ENCODE data around the gene MFN2.
A peak's percentile ranks its signal among the peaks of the same experiment; 100 is the strongest.
"Not testable (repeated sequence)": the region's sequence is repeated elsewhere in the genome, so short reads cannot be mapped to it uniquely, and the experiment has no call there.

Gene MFN2

DNA sequence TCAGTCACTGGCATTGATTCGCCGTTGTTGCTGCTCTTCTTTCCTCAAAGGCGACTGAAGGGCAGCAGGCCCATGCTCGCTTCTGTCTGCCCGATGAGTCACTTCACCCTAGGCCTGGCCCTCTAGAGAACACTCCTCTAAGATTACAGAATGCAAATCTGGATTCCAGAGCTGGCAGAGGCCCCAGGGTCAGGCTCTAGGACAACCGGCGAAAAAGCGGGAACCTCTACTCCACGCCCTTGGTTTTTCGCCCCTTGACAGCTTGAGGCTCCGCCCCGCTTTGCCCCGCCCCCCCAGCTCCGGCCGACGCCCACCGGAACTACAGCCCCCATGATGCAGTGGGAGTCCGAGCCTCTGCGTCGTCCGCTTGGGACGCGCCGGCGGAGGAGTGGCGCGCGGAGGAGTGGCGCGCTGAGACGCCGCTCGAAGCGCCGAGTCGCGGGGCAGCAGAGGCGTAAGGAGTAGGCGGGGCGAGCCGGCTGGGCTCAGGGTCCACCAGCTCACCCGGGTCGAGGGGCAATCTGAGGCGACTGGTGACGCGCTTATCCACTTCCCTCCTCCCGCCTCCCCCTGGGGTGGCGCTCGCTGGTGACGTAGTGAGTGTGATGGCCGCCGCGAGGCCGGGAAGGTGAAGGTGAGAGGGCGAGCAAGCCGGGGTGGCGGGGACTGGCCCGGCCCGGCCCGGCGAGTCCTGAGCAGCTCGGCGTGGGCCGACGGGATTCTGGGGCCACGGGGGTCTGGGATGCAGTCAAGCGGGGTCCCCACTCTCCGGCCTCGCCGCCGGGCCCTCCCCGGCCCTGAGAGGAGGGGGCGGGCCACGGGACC lies at the start of gene MFN2:
Gene MFN2, plus strand, starts transcription at position 594 of the 825 bp plus-strand sequence. CDS start 8,725 bp downstream, outside the sequence.
- DNase-seq (ENCODE audit: low spot score) = peak; percentile 97

DNA sequence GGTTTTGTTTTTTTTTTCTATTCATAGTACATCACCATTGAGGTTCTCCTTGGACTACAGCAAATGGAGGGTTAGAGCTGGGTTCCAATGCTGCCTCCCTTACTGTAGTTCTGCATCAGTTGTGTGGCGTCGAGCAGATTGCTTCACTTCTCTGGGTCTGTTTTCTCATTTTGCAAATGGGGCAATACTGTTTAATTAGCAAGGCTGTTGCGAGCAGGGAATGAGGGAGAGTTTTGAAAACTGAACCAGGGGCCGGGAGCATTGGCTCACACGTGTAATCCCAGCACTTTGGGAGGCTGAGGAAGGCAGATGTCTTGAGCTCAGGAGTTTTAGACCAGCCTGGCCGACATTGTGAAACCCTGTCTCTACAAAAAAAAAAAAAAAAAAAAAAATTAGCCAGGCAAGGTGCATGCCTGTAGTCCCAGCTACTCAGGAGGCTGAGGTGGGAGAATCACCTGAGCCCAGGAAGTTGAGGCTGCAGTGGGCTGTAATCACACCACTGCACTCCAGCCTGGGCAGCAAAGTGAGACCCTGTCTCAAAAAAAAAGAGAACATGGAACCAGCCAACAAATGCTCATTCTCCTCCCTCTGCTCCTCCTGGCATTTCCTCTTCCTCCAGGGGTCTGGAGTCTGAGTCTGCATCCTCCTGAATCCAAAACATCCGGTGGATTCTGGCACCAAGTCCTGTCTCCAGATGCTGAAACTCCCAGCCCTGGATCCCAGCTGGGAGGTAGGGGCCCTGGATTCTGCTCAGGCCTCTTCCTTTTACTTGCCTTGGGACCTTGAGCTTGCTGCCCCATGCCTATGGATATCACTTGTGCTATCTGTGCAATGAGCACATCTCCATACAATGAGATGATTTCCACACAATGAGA lies 49.4 kb upstream of the MFN2 start:
- peak; percentile 94 for DNase-seq (ENCODE audit: low spot score)

- DNase-seq (ENCODE audit: low spot score) = no peak
Measured at GRCh38 chr1:11931845-11932244, 48.4 kb upstream of the MFN2 start.

- peak; percentile 75 for DNase-seq (ENCODE audit: low spot score)
Measured at GRCh38 chr1:11934302-11935056, 45.8 kb upstream of the MFN2 start, which contains the start of gene PLOD1. PLOD1 (plus strand) TSS chr1:11934717; CDS start chr1:11934780, 63 bp downstream.

DNA sequence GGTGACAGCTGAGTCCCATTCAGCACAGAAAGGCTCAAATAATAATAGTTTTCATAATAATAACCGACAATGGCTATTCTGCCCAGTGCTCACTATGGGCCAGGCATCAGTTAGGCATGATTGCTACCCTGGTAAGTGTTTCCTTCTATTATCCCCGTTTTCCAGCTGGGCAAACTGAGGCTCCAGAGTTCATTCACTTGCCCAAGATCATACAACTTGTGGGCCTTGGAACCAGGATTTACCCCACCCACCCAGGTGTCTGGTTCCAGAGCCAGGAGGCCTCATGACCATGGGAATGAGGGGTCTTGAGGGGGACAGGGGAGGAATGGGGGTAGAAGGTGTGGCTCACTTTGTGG lies 45.2 kb upstream of the MFN2 start:
- DNase-seq (ENCODE audit: low spot score) = no peak

DNA sequence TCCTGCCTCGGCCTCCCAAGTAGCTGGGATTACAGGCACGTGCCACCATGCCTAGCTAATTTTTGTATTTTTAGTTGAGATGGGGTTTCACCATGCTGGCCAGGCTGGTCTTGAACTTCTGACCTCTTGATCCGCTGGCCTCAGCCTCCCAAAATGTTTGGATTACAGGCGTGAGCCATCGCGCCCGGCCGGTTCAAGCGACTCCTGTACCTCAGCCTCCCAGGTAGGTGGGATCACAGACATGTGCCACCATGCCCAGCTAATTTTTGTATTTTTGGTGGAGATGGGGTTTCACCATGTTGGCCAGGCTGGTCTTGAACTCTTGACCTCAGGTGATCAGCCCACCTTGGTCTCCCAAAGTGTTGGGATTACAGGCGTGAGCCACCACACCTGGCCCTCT lies 44.5 kb upstream of the MFN2 start:
- not testable (repeated sequence) for DNase-seq (ENCODE audit: low spot score)

- no peak for DNase-seq (ENCODE audit: low spot score)
Measured at GRCh38 chr1:11938722-11939526, 41.3 kb upstream of the MFN2 start.

GRCh38 chr1:11939794-11940193 lies 40.5 kb upstream of the MFN2 start:
- not testable (repeated sequence) for DNase-seq (ENCODE audit: low spot score)

DNA sequence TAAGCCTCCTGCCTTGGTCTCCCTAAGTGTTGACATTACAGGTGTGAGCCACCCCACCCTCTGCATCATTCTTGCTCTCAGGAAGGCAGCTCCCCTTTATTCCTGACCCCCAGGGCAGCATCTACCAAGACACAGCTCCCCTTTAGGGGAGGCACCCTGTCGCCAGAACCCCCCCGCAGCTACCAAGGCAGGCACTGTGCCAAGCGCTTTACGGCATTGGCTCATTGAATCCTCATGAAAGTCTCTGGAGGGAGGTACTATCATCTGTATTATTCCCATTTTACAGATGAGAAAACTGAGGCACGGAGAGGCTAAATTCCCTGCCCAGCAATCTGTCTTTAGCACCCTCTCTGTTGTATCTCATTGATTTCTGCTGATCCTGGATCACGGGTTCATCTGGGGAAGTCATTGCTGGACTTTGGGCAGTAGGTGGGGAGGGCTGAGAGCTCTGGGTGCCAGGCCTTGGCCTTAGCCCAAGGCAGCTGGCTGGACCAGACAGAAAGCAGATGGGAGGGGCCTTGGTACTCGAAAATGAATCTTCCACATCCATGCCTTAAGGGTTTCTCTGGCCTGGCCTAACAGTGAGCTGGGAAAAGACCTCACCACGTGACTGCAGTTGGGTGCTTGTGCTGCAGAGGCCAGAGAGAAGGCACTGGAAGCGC lies 39.9 kb upstream of the MFN2 start:
- DNase-seq (ENCODE audit: low spot score) = no peak

DNA sequence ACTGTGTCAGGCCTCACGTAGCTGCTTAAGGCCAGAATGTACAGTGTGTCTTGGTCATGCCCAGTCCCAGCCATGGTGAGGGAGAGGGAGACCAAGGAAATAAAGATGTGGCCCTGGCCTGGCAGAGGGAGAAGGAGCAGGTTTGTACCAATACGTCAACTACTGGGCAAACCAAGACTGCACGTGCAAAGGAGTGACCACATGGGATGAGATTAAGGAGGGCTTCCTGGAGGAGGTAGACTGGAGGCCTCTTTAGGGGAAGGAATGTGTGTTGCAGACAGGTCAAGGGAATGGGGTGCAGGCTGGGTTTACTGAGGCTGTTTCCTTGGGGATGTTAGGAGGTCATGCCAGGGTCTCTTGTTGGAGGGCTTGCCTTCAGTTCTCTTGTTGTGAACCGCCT lies 38.0 kb upstream of the MFN2 start:
- DNase-seq (ENCODE audit: low spot score) = no peak

DNA sequence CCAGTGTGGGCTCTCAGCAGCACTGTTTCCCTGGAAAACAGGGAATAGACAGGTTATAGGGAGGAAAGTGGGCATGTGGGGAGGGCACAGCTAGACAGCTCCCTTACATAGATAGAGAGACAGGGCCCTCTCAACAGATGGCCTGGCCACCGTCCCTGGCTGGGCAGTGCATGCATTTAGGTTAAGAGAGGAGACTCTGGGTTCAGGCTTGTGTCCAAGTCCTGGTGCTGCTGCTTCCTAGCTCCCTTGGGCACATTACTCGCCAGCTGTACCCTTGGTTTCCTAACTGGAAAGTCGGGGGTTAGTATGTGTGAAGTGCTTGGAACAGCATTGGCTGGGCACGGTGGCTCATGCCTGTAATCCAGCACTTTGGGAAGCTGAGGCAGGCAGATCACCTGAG lies 36.6 kb upstream of the MFN2 start:
- DNase-seq (ENCODE audit: low spot score) = no peak

DNA sequence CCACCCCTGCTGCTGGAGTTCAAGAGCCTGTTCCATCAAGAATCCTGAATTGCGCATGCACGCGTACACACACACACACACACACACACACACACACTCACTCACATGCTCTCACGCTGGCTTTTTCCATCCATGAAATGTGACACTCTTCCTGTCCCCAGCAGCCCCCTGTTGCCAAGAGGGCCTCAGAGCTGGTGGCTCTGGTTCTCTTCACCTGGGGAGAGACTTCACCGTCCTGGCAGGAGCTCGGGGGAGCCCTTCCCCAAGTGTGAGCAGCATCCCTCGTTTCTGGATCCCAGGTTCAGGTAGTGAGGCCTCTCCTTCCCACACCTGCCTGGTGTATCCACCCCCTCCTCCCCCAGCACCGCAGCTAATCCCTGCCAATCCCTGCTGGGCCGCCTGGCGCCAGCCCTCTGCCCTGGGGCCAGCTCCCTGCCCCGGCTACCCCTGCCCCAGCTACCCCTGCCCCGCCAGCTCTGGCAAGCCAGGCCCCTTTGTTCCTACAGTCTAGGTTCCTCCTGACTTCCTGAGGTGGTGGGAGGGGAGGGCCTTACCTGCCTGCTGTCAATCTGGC lies 35.8 kb upstream of the MFN2 start:
- DNase-seq (ENCODE audit: low spot score) = no peak

DNA sequence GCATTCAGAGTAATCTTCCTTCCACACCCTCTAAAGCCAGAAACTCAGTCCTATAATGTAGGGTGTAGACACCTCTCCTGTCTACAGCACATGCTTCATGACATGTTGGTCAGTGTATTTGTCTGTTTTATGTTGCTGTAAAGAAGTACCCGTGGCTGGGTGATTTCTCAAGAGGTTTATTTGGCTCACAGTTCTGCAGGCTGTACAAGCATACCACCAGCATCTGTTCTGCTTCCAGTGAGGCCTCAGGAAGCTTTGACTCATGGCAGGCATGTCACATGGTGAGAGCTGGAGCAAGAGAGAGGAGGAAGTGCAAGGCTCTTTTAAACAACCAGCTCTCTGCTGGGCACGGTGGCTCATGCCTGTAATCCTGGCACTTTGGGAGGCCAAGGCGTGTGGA lies 33.6 kb upstream of the MFN2 start:
- DNase-seq (ENCODE audit: low spot score) = no peak

DNA sequence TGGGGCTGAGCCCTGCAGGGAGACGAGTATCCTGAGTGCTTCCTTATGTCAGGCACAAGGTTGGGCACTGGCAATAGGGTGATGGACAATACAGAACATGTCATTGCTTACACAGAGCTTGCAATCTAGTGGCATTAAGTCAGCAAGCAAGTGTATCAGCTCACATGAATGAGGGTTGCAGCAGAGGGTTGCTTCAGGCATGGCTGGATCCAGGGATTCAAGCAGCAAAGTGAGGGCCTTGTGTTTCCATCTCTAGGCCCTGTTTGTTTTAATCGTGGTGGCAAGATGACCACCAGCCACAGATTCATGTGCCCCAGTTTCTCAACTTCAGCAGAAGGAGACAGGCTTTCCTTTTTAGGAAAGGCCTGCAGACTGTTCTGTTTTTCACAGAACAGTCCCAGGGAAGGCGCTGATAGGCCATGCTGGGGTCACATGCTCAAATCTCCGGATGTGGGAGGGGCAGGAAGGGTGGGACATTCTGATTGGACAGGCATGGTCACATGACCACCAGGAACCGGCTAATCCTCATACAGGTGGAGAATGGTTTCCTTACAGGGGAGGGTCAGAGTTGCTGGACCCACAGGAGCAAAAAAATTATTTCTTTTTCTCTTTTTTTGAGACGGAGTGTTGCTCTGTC lies 31.3 kb upstream of the MFN2 start:
- no peak for DNase-seq (ENCODE audit: low spot score)

DNA sequence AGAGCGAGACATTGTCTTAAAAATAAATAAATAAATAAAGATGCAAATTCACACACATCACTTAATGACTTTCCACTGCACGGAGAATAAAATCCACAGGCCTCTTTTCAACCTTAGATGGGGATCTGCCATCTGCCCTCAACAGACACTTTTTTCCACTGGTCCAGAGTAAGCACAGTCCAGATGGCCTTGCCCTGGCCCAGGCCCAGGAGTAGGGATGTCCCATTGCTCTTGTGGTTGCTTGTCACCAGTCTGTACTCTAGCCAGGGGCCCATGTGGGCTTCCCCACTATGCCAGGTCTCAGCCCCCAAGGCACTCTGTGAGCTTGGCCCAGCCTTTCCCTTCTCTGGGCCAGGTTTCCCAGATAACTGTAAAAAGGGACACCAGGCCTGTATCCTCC lies 28.3 kb upstream of the MFN2 start:
- no peak for DNase-seq (ENCODE audit: low spot score)

GRCh38 chr1:11952455-11953109 lies 27.7 kb upstream of the MFN2 start:
- DNase-seq (ENCODE audit: low spot score) = no peak

DNA sequence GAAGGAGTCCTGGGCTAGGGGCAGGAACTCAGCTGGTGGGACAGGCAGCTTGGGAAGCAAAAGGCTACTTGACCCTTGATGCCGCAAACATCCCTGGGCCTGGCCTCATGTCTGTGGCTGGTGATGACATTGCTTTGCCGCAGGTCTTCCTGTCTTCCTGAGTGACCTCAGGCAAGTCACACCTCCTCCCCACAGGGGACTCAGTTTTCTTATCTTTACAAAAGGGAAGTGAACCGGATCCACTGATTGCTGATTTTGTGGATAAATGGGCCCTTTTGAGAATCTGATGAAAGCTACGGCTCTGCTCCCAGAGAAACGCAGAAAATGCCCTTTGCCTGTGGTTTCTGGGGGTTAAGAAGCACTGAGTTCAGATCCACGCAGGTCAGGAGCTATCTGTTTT lies 25.0 kb upstream of the MFN2 start:
- DNase-seq (ENCODE audit: low spot score) = no peak

- DNase-seq (ENCODE audit: low spot score) = no peak
Measured at GRCh38 chr1:11957398-11957797, 22.8 kb upstream of the MFN2 start.

GRCh38 chr1:11957897-11958296 lies 22.3 kb upstream of the MFN2 start:
- DNase-seq (ENCODE audit: low spot score) = no peak

DNA sequence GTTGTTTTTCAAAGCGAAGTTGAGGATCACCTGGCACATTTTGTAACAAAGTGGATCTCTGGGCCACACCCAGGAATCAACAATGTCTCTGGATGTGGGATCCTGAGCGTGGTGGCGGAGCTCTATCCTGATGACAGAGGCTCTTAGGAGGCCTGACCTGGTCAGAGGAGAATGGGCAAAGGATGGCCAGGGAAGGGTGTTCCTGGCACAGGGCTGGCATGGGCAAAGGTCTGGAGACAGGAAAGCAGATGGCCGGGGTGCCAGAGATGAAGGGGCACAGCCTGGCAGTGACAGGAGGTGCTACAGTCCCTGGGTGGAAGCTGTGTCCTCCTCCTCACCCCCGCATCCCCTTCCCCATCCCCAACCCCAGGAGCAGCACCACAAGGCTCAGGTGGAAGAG lies 20.0 kb upstream of the MFN2 start:
- no peak for DNase-seq (ENCODE audit: low spot score)

Data from kidney capillary endothelial cell (primary cell).